Left hindlimb (tissue), 1 donor: Measurements from ENCODE around the gene B3GLCT.
"Not testable (repeated sequence)": the region's sequence is repeated elsewhere in the genome, so short reads cannot be mapped to it uniquely, and the experiment has no call there.

ENCODE experiments used
- DNase-seq: peaks from one replicate; pipeline ENCODE4 v3.0.0-alpha.2; 2018

The B3GLCT gene

GRCh38 chr13:31286930-31287329, 87.2 kb downstream of the B3GLCT start:
- no peak for DNase-seq

DNA sequence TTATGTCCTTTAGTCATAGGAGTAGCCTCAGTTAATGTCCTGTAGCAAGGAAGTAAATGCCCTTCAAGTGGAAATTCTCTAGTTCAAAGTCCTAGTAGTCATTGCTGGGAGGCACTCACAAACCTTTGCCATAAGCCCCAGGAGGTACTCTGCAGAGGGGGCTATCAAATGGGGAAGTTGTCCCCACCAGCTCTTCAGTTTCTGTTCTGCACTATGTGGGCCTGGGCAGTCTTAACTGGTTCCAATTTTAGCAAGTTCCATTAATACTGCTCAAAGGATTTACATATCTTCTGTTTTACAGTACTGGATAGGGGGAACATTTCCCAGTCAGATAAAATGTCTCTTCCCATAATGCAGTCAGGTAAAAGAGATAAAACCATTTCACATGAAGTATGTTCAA, 101.3 kb downstream of the B3GLCT start:
- no peak for DNase-seq

GRCh38 chr13:31310356-31310755, 110.6 kb downstream of the B3GLCT start:
- DNase-seq = no peak

- DNase-seq = no peak
Observed at GRCh38 chr13:31310786-31311185, 111.0 kb downstream of the B3GLCT start.

DNA sequence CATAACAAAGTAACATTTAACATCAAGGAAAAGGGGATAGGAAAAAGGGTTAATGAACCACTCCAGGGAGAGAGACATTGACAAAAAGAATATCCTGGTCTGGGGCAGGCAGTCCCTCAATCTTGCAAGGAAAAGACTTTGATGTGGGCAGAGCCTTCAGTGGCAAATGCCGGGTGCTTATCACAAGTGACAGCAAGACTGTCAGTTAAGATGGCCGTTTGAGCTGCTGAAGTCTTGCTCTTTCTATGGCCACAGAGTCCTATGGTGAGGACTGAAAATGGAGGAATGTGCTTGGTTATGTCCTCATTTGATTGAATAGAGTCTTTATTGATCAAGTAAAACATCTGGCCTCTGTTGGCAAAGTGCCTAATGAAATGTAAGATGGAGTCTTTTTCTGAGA, 112.1 kb downstream of the B3GLCT start:
- DNase-seq = no peak

DNA sequence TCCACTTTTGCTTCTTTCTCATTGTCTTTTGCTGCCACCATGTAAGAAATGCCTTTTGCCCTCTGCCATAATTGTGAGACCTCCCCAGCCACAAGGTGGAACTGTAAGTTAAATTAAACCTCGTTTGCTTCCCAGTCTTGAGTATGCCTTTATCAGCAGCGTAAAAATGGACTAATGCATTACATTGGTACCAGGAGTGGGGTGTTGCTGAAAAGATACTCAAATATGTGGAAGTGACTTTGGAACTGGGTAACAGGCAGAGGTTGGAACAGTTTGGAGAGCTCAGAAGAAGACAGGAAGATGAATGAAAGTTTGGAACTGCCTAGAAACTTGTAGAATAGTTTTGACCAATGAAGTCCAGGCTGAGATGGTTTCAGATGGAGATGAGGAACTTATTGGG, 115.2 kb downstream of the B3GLCT start:
- DNase-seq = no peak

GRCh38 chr13:31320946-31321345, 121.2 kb downstream of the B3GLCT start:
- no peak for DNase-seq

- DNase-seq = no peak
Observed at GRCh38 chr13:31321457-31321856, 121.7 kb downstream of the B3GLCT start.

DNA sequence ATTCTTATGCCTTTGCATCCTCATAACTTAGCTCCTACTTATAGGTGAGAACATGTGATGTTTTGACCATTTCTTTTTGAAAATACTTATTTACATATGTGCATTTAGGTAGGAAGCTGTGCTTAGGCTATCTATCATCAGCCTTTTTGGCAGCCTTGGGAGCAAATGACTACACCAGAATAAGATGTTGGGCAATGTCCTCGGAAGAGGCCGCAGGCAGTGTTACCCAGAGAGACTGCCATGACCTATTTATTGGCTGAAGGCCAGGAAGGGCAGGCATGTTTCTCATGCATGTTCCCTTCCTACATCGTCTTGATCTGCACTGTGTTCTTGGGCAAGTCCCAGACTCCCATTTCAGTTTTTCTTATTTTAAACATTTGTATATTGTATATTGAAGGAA, 122.3 kb downstream of the B3GLCT start:
- no peak for DNase-seq

GRCh38 chr13:31322702-31323405, 123.1 kb downstream of the B3GLCT start:
- DNase-seq = no peak

GRCh38 chr13:31327182-31327860, 127.5 kb downstream of the B3GLCT start:
- DNase-seq = no peak

DNA sequence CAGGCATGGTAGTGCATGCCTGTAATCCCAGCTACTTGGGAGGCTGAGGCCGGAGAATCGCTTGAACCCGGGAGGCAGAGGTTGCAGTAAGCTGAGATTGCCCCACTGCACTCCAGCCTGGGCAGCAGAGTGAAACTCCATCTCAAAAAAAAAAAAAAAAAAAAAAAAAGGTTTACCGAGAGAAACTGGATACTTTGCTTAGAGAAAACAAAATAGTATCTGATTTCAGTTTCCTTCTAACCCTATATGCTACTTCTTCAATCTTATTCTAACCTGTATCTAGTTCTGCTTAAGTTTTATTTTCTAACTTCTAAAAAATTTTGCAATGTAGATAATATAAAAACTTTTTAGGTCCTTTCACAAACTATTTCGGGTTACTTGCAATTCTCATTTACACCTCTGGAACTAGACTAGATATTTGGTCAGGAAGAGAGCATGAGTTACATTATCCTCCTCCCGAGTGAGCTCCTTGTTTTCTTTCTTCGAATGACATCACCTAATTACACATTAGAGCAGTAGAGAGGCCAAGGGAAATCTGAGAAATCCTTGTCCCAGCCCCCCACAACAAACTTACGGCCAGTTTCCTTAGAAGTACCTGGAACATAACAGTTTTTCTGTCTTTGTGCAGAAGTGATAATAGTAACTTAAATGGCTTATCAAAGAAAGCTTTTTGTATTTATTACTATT, 128.9 kb downstream of the B3GLCT start:
- no peak for DNase-seq

GRCh38 chr13:31330236-31330635, 130.5 kb downstream of the B3GLCT start:
- no peak for DNase-seq

GRCh38 chr13:31331068-31331467, 131.3 kb downstream of the B3GLCT start:
- no peak for DNase-seq

DNA sequence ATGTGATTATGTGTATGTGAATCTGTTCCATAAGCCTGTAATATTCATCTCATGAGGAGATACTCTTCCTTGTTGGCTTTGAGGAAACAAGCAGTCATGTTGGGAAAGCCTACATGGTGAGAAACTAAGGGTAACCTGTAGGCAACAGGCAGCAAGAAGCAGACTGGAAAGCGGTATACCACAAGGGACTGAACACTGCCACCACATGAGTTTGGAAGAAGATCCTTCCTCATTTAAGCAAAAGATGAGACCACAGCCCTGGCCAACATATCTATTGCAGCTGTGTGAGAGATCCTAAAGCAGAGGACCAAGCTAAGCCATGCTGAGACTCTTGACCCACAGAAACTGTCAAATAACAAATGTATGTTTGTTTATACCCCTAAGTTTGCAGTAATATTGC, 134.8 kb downstream of the B3GLCT start:
- no peak for DNase-seq

DNA sequence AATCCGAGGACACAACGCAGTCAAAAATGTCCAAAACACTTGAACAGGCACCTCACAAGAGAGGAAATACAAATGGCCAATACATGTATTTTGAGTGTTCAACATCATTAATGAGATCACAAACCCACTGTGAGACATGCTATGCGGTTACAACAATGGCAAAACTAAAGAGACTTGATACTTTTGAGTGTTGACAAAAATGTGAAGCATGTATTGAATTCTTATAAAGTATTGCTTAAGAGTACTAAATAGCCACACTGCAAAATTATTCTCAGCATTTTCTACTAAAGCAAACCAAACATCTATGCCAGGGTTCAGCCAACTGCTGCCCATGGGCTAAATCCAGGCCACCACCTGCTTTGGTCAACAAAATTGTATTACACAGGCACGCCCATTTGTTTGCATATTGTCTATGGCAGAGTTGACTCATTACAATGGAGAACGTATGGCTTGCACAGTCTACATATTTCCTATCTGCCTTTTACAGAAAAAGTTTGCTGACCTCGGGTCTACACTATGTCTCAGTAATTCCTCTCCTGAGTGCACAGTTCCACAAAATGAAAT, 135.3 kb downstream of the B3GLCT start:
- DNase-seq = no peak

DNA sequence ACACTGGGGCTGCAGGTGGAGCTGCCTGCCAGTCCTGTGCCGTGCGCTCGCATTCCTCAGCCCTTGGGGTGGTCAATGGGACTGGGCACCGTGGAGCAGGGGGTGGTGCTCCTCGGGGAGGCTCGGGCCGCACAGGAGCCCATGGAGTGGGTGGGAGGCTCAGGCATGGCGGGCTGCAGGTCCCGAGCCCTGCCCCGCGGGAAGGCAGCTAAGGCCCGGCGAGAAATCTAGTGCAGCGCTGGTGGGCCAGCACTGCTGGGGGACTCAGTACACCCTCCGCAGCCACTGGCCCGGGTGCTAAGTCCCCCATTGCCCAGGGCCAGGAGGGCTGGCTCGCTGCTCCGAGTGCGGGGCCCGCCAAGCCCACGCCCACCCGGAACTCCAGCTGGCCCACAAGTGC, 139.8 kb downstream of the B3GLCT start:
- not testable (repeated sequence) for DNase-seq

- DNase-seq = not testable (repeated sequence)
Observed at GRCh38 chr13:31340848-31341247, 141.1 kb downstream of the B3GLCT start.

DNA sequence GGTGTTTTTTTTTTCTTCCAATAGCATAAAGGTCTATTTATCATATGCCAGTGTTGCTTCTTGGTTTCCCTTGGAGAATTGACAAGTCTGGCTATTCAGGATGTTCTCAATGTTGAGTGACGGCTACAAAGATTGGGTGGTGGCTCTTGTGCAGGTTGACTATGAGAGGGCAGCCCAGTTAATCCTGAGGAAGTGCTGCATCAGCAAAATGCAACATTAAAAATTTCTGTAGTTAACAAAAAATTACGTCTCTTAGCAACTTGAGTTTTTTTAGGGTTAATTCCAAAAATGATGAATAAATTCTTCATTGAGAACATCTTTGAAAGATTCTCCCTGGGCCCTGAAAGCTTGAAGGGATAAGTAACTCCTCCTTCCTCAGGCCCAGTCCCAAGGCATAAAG, 147.1 kb downstream of the B3GLCT start:
- no peak for DNase-seq

- DNase-seq = no peak
Observed at GRCh38 chr13:31349156-31349555, 149.4 kb downstream of the B3GLCT start.

DNA sequence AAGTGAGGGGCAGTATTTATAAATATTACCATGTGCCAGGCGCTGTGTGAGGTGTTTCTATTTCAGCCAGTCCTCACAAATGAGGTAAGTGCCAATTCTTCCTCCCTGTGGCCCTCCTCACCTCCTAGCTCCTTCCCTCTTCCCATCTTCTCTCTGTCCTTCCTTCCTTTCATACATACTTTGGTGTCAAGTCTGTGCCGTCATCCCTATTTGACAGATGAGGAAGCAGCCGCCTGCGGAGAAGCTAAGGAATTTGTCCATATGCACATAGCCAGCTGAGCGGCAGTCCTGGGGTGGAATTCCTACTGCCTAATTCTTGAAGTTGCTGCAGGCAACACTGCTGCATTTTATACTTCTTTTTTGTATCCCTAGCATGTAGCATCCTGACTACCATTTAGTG, 150.8 kb downstream of the B3GLCT start:
- no peak for DNase-seq

- no peak for DNase-seq
Observed at GRCh38 chr13:31351376-31351775, 151.6 kb downstream of the B3GLCT start.

DNA sequence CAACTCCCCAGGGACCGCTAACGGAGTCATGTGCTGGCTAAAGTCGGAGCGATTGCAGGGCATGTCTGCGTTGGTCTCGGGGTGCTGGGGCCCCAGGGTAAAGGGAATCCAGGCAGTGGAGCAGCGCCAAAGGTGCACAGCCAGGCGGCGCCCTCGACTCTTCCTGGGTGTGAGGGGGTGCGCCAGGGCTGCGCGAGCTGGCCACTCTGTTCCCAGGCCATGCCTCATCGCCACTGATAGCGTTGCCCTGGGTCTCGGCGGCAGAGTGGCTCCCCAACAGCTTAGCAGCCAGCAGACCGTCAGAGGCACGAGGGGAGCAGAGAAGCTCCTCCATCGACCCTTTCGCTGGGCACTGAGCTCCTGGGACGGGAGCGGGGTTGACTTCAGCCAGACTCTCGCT, 152.7 kb downstream of the B3GLCT start:
- DNase-seq = no peak

DNA sequence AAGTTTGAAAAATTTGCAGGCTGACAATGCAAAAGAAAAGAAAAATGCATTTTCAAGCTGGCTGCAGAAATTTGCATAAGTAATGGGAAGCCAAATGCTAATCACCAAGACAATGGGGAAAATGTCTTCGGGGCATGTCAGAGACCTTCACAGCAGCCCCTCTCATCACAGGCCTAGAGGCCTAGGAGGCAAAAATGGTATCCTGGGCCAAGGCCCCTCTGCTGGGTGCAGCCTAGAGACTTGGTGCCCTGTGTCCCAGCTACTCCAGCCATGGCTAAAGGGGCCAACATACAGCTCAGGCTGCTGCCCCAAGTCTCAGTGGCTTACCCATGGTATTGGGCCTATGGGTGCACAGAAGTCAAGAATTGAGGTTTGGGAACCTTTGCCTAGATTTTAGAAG, 155.2 kb downstream of the B3GLCT start:
- DNase-seq = no peak
